IPS-20b (cell line): Measurements from ENCODE around the gene CASQ1.

Experiments
- H3K27ac ChIP-seq: one replicate; pipeline ENCODE4 v1.5.1; 2013; ENCODE audit warnings: low read length
- H3K27me3 ChIP-seq: 2 replicates; pipeline ENCODE4 v1.6.1; 2013; ENCODE audit warnings: mild to moderate bottlenecking, low read length, inconsistent platforms; ENCODE audit not compliant: insufficient read depth
- H3K36me3 ChIP-seq: 2 replicates; pipeline ENCODE4 v1.6.1; 2013; ENCODE audit warnings: low read depth, mild to moderate bottlenecking, inconsistent platforms, low read length, moderate library complexity; ENCODE audit not compliant: insufficient read depth
- H3K4me1 ChIP-seq: 2 replicates; pipeline ENCODE4 v1.6.1; 2013; ENCODE audit warnings: mild to moderate bottlenecking, control low read depth, inconsistent platforms, low read length, moderate library complexity; ENCODE audit not compliant: insufficient read depth
- H3K4me3 ChIP-seq: 2 replicates; pipeline ENCODE4 v1.5.1; 2013; ENCODE audit warnings: mild to moderate bottlenecking, low read length, inconsistent platforms
- H3K9ac ChIP-seq: 2 replicates; pipeline ENCODE4 v1.6.1; 2013; ENCODE audit warnings: low read depth, mild to moderate bottlenecking, inconsistent platforms, low read length, moderate library complexity
- H3K9me3 ChIP-seq: 2 replicates; pipeline ENCODE4 v1.6.1; 2013; ENCODE audit warnings: mild to moderate bottlenecking, low read depth, low read length, inconsistent platforms; ENCODE audit not compliant: insufficient read depth

Gene CASQ1

DNA sequence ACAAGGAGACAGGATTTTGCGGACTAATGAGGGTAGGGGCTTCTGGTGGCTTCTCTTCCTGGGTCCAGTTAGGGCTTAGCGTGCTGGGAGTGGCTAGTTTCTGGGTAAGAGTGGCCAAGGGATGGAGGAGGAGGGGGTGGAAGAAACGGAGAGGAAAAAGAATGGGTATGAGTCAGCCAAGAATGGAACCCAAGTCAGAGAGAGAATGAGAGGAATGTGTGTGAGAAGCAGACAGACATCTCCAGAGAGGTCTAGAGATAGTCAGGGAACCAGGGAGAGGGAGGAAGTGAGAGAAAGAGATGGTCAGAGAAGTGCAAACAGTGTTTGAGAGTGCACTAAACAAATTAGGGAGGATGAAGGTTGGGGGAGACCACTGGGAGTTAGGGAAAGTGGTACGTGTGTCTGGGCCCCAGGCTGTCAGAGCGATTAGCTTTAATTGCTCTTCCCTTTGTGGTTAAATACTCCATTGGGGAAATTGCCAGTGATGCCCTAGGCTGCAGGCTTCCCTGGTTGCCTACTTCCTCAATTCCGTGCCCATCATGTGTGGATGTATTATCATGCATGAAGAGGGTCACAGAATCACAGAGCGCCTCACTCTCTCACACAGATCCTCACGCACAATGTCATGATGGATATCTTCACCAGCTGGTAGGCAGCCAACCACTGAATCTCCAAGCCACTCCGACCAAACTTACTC lies 16.2 kb downstream of the CASQ1 start:
- H3K4me1 ChIP-seq = peaks cover 41% of the 10 kb centered on the region
- no peaks in the 10 kb centered on the region for H3K9me3 ChIP-seq
- H3K27ac ChIP-seq = no peak overlapping the region
- peaks cover 25% of the 10 kb centered on the region for H3K36me3 ChIP-seq
- H3K9ac ChIP-seq = peak overlapping the region; percentile 87; the same call in 1 of the 2 replicates
- H3K27me3 ChIP-seq = no peaks in the 10 kb centered on the region
- peak overlapping the region; percentile 88 for H3K4me3 ChIP-seq

- H3K4me1 ChIP-seq = peaks cover 41% of the 10 kb centered on the region
- H3K9me3 ChIP-seq = no peaks in the 10 kb centered on the region
- peaks cover 31% of the 10 kb centered on the region for H3K36me3 ChIP-seq
- H3K27me3 ChIP-seq = no peaks in the 10 kb centered on the region
- H3K4me3 ChIP-seq = peak overlapping the region; percentile 88; the same call in 1 of the 2 replicates
- no peak overlapping the region for H3K9ac ChIP-seq
- no peak overlapping the region for H3K27ac ChIP-seq
Observed at GRCh38 chr1:160207118-160207650, 16.8 kb downstream of the CASQ1 start.

DNA sequence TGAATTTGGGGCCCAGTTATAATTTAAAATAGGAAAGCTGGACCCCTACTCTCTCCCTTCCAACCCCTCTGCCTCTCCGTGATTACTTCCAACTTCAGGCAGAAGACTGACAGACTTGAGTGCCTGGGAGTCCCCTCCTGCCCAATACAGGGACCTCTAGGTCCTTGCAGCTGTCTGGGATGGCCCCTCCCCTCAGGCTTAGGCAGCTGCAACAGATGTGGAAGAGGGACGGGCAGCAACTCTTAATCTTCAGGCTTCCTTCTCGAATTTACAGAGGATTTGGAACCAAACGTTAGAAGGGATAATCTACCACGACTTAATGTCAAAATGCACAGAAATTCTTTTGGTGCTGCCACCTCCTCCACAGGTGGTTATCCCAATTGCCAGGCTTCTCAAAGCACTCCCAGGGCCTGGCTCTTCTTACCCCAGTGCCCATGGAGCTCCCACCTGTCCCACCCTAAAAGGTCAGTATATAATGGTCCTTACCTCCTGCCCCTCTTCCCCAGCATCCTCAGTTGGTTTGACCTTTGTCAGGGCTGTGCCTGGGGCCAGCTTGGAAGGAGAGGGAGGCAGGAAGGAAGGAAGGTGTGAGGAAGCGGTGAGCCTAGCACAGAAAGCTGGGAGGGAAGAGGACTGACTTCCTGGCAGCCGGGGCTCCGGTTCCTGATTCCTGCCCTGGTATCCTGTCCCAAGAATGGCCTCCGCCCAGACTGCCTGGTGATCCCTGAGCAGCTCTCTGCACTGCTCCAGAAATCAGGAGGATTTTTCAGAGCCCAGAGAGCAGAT lies 17.6 kb downstream of the CASQ1 start:
- H3K27me3 ChIP-seq = no peaks in the 10 kb centered on the region
- H3K9ac ChIP-seq = no peak overlapping the region
- peaks cover 39% of the 10 kb centered on the region for H3K36me3 ChIP-seq
- no peak overlapping the region for H3K4me3 ChIP-seq
- H3K9me3 ChIP-seq = no peaks in the 10 kb centered on the region
- H3K27ac ChIP-seq = no peak overlapping the region
- H3K4me1 ChIP-seq = peaks cover 41% of the 10 kb centered on the region

GRCh38 chr1:160208557-160209320 lies 18.4 kb downstream of the CASQ1 start:
- H3K27me3 ChIP-seq = no peaks in the 10 kb centered on the region
- H3K36me3 ChIP-seq = peaks cover 47% of the 10 kb centered on the region
- peaks cover 41% of the 10 kb centered on the region for H3K4me1 ChIP-seq
- H3K9me3 ChIP-seq = no peaks in the 10 kb centered on the region
- no peak overlapping the region for H3K27ac ChIP-seq
- H3K4me3 ChIP-seq = no peak overlapping the region
- H3K9ac ChIP-seq = no peak overlapping the region

DNA sequence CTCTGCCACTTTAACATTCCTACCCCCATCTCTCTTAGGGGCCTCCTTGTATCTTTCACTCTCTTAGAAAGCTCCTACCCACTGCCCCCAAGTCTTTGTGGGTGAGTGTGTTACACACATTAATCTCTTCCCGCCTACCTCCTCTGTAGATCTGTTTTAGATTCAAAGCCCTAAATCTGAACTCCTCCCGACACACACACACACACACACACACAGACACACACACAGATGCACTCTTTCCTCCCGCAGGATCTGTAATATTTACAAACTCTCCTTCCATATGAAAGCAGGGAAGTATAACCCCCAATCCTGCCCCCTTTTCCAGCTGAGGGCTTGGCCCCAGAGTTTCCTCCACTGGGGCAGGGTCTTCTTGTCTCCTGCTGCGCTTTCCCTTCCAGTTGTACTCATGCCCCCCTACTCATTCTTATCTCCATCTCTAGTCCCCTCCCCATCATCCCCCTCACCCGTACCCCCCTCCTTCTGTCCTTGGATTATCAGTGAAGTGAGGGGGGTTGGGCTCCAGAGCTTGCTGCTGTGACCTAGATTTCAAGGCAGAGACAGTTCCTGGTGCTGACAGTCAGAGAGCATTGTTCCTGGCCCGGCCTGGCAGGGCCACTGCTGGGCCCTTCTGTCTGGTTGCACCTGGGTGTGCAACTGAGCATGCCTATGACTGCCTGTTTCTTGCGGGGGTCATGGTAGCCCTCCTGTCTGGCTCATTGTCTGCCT lies 19.1 kb downstream of the CASQ1 start:
- H3K27me3 ChIP-seq = no peaks in the 10 kb centered on the region
- H3K9me3 ChIP-seq = no peaks in the 10 kb centered on the region
- H3K4me1 ChIP-seq = peaks cover 38% of the 10 kb centered on the region
- peak overlapping the region; percentile 11; the same call in 1 of the 2 replicates for H3K4me3 ChIP-seq
- no peak overlapping the region for H3K9ac ChIP-seq
- H3K27ac ChIP-seq = no peak overlapping the region
- peaks cover 54% of the 10 kb centered on the region for H3K36me3 ChIP-seq

DNA sequence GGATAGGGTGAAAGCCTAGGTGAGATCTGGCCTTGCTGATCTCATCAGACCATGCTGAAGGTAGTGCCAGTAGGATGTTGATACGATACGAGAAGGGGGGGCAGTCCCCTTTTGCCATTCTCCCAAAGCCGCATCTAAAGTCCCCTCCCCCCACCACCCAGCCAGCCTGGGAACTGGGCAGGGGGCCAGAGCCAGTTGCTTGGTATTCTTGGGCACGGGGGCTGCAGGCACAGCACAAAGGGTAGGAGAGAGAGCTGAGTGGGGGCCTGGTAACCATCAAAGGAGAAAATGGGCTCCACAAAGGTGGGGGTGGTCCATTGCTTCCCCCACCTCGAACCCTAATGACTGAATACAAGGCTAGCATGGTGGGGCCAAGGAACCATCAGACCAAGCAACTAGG lies 20.2 kb downstream of the CASQ1 start:
- H3K27me3 ChIP-seq = no peaks in the 10 kb centered on the region
- peaks cover 34% of the 10 kb centered on the region for H3K4me1 ChIP-seq
- no peak overlapping the region for H3K9ac ChIP-seq
- peaks cover 65% of the 10 kb centered on the region for H3K36me3 ChIP-seq
- H3K4me3 ChIP-seq = no peak overlapping the region; the same call in 1 of the 2 replicates
- no peak overlapping the region for H3K27ac ChIP-seq
- H3K9me3 ChIP-seq = no peaks in the 10 kb centered on the region

- Histone ChIP-seq H3K9ac (no peak overlapping the region), H3K4me3 (no peak overlapping the region), H3K9me3 (no peaks in the 10 kb centered on the region), H3K27ac (no peak overlapping the region), H3K27me3 (no peaks in the 10 kb centered on the region), H3K36me3 (peaks cover 71% of the 10 kb centered on the region), H3K4me1 (peaks cover 31% of the 10 kb centered on the region)
Observed at GRCh38 chr1:160211046-160211790, 20.8 kb downstream of the CASQ1 start.

- Histone ChIP-seq H3K27ac (no peak overlapping the region), H3K9me3 (no peaks in the 10 kb centered on the region), H3K9ac (no peak overlapping the region), H3K4me3 (no peak overlapping the region), H3K4me1 (peaks cover 8% of the 10 kb centered on the region; the same call in 1 of the 2 replicates), H3K36me3 (peaks cover 90% of the 10 kb centered on the region), H3K27me3 (no peaks in the 10 kb centered on the region)
Observed at GRCh38 chr1:160214481-160215140, 24.2 kb downstream of the CASQ1 start.

DNA sequence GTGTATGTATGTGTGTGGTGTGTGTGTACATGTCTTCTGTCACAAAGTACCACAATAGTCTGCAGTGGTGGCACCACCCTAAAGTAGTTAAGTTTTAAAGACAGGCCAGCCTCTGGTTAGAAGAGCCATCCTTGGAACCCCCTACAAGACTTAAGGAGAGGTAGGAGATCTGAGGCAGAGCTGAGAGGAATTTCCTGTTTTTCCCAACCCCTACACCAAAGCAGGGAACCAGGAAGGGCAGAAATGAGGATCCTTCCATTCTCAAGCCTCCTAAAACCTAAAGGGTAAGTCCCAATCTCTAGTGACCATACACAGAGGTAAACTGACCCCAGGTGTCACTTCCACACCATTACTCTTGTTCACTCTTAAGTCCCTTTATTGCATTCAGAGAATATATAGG lies 25.9 kb downstream of the CASQ1 start:
- Histone ChIP-seq H3K4me3 (no peak overlapping the region), H3K36me3 (peaks cover 100% of the 10 kb centered on the region), H3K4me1 (peaks cover 7% of the 10 kb centered on the region; the same call in 1 of the 2 replicates), H3K27me3 (no peaks in the 10 kb centered on the region), H3K9ac (no peak overlapping the region), H3K27ac (no peak overlapping the region), H3K9me3 (no peaks in the 10 kb centered on the region)

- H3K4me1 ChIP-seq = peaks cover 7% of the 10 kb centered on the region; the same call in 1 of the 2 replicates
- H3K9ac ChIP-seq = no peak overlapping the region
- no peak overlapping the region for H3K27ac ChIP-seq
- H3K9me3 ChIP-seq = no peaks in the 10 kb centered on the region
- H3K36me3 ChIP-seq = peaks cover 100% of the 10 kb centered on the region
- H3K4me3 ChIP-seq = no peak overlapping the region
- H3K27me3 ChIP-seq = no peaks in the 10 kb centered on the region
Observed at GRCh38 chr1:160217481-160218051, 27.2 kb downstream of the CASQ1 start.
